BJ (cell line): ENCODE results near the gene CYB561D2. TPM values are rescaled to one million over a fixed set of nuclear protein-coding genes. Genes with fewer than 3 reads are reported as not detected.

Experiments
- CTCF ChIA-PET: fragments of 350-600 bp; formaldehyde crosslinking; extraction: SDS; loops from one replicate; lab custom pipeline; 2021; ENCODE audit warnings: antibody characterized with exemption, inconsistent platforms; lab: Yijun Ruan, JAX
- POLR2A ChIA-PET: fragments of 300-600 bp; sonication (Branson Sonifier 250); formaldehyde crosslinking; extraction: SDS; loops from one replicate; lab custom pipeline; 2021; ENCODE audit warnings: antibody characterized with exemption; lab: Charles Lee
- DNase-seq: peaks from one replicate; pipeline ENCODE4 v3.0.0-alpha.2; 2011; ENCODE audit warnings: low read depth
- H3K27me3 ChIP-seq: 2 replicates; pipeline ENCODE4 v1.6.0; 2011; ENCODE audit warnings: low read length; ENCODE audit not compliant: control insufficient read depth, insufficient read depth
- H3K36me3 ChIP-seq: 2 replicates; pipeline ENCODE4 v1.5.1; 2011; ENCODE audit warnings: low read length; ENCODE audit not compliant: control insufficient read depth, insufficient read depth
- H3K4me3 ChIP-seq: 2 replicates; pipeline ENCODE4 v1.5.1; 2011; ENCODE audit warnings: low read depth, mild to moderate bottlenecking, control low read depth, low read length
- polyA plus RNA-seq: library from polyadenylated mRNA; depleted of rRNA; stranded (reverse); fragments of >200 nt; gene quantifications from 2 replicates; pipeline ENCODE4 v1.2.3, GENCODE V29; 2011
- TF ChIP-seq, protein P1 (sequence below): IDR thresholded peaks from 2 replicates; pipeline ENCODE4 v1.5.1; 2011; ENCODE audit warnings: low read depth, mild to moderate bottlenecking, control low read depth, inconsistent platforms, low read length, moderate library complexity; ENCODE audit not compliant: insufficient read depth

Gene CYB561D2
- polyA plus RNA-seq, 1 experiment, result 39.3 TPM

GRCh38 chr3:50318615-50319014 lies 32.0 kb upstream of the CYB561D2 start:
- Histone ChIP-seq H3K27me3 (no peaks in the 10 kb centered on the region), H3K36me3 (peaks cover 20% of the 10 kb centered on the region), H3K4me3 (no peak overlapping the region)
- POLR2A ChIA-PET, result no interaction called here
- CTCF ChIA-PET, result interaction anchor here (0.6 to 1.3 kb wide), 4 partner anchors 11 to 610 kb away, joined by 3 to 5 read pairs (median 3); partner anchors contain the start of gene IFRD2
- TF ChIP-seq, protein P1, sequence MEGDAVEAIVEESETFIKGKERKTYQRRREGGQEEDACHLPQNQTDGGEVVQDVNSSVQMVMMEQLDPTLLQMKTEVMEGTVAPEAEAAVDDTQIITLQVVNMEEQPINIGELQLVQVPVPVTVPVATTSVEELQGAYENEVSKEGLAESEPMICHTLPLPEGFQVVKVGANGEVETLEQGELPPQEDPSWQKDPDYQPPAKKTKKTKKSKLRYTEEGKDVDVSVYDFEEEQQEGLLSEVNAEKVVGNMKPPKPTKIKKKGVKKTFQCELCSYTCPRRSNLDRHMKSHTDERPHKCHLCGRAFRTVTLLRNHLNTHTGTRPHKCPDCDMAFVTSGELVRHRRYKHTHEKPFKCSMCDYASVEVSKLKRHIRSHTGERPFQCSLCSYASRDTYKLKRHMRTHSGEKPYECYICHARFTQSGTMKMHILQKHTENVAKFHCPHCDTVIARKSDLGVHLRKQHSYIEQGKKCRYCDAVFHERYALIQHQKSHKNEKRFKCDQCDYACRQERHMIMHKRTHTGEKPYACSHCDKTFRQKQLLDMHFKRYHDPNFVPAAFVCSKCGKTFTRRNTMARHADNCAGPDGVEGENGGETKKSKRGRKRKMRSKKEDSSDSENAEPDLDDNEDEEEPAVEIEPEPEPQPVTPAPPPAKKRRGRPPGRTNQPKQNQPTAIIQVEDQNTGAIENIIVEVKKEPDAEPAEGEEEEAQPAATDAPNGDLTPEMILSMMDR, result no peak
- no peak for DNase-seq

- ChIA-PET CTCF (interaction anchor here (0.6 to 1.3 kb wide), 4 partner anchors 12 to 611 kb away, joined by 3 to 5 read pairs (median 3); partner anchors contain the start of gene IFRD2), POLR2A (no interaction called here)
- Histone ChIP-seq H3K36me3 (peaks cover 20% of the 10 kb centered on the region), H3K4me3 (no peak overlapping the region), H3K27me3 (no peaks in the 10 kb centered on the region)
- TF ChIP-seq, protein P1, result no peak
- DNase-seq, result no peak
Measured at GRCh38 chr3:50319181-50319893, 31.3 kb upstream of the CYB561D2 start.

DNA sequence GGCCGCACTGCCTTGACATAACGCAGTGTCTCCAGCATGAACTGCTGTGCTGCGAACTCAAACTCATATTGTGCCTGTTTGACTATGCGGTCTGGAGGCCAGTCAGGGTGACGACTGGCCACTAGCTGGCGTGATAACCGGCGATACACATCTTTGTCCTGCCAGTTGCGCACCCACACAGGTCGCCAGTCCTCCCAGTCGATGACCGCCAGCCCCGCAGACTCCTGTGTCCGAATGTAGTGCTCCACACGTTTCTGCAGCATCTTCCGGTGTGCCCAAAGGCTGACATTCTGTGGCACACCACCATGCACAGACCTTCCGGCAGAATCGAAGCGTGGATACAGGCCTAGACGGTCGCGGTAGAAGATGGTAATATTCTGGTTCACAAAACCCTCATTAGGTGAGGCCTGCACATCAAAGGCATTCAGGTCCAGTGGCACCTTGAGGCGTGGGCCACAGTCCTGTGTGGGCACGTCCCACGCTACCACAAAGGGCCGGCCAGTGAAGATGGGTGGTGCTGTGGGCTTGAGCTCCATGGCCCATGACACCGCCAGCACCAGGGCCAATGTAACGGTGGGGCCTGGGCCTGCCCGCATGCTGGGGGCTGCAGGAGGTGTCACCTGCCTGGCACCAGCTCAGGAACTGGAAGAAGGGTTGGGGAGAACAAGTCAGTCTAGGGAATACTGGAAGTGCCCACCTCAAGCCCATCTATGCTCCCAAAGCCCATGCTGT lies 30.6 kb upstream of the CYB561D2 start:
- TF ChIP-seq, protein P1, result no peak
- no peaks in the 10 kb centered on the region for H3K27me3 ChIP-seq
- peak overlapping the region; percentile 53 for H3K4me3 ChIP-seq
- CTCF ChIA-PET, result interaction anchor here (1.0 to 1.9 kb wide), 4 partner anchors 13 to 46 kb away, joined by 3 to 6 read pairs (median 4); partner anchors contain the start of gene IFRD2
- POLR2A ChIA-PET, result no interaction called here
- no peak for DNase-seq
- H3K36me3 ChIP-seq, result peaks cover 21% of the 10 kb centered on the region

GRCh38 chr3:50320853-50321335 lies 29.8 kb upstream of the CYB561D2 start:
- H3K27me3 ChIP-seq, result no peaks in the 10 kb centered on the region
- ChIA-PET CTCF (interaction anchor here (1.0 to 1.9 kb wide), 4 partner anchors 14 to 47 kb away, joined by 3 to 6 read pairs (median 4); no protein-coding TSS in a partner anchor), POLR2A (interaction anchor here (0.6 kb wide), 1 partner anchor 29 kb away, joined by 3 read pairs; no protein-coding TSS in a partner anchor)
- peaks cover 24% of the 10 kb centered on the region for H3K36me3 ChIP-seq
- no peak for DNase-seq
- TF ChIP-seq, protein P1, result no peak
- H3K4me3 ChIP-seq, result peak overlapping the region; percentile 53
